Stimulated activated CD8-positive, alpha-beta memory T cell treated with anti-CD3 and anti-CD28 coated beads, Interleukin-2, amount 100 ng/mL, for 48 hours (primary cell): ENCODE data around the gene IL1R2.

Experiments
- DNase-seq, 2 donors: peaks; one replicate each; pipeline ENCODE4 v3.0.0-alpha.2; 2020; ENCODE audit warnings: low read depth in 2 of 2

The IL1R2 gene

DNA sequence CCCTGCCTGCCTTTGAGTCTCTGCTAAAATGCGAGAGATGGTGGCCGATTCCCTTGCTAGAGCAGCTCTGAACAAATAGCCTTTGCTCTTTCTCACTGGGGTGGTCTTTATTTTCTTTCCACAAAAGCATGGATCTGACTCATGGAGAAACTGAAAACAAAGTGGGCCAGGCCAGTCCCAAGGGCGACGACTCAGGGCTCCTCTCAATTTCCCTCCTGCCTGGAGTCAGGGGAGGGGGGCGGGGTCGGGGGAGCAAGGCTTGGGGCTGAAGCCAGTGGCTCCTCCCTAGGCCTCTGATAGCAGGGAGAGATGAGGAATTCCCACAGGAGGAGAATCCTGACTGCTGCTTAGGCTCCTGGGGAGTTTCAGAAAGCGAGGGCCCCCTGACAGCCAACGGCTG is 17.1 kb upstream of the IL1R2 start:
- no peak for DNase-seq

DNA sequence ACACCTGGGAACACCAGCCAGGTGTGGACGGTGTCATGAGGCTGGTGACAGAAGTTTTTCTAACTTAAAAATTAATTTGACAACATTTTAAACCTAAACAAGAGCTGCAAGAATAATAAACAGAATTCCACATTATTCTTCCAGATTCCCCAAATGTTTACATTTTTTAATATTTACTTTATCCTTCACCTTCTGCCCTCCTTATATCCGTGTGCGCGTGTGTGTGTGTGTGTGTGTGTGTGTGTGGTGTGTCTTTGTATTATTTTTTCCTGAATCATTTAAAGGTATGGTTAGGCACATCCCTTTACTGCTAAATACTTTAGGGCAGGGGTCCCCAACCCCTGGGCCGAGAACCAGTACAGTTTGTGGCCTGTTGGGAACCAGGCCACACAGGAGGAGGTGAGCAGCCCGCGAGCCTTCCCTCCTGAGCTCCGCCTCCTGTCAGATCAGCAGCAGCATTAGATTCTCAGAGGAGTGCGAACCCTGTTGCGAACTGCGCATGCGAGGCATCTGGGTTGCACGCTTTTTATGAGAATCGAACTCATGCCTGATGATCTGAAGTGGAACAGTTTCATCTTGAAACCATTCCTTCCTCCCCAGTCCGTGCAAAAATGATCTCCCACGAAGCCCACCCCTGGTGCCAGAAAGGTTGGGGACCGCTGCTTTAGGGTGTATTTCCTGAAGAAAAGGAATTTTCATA is 16.4 kb upstream of the IL1R2 start:
- DNase-seq: no peak

DNA sequence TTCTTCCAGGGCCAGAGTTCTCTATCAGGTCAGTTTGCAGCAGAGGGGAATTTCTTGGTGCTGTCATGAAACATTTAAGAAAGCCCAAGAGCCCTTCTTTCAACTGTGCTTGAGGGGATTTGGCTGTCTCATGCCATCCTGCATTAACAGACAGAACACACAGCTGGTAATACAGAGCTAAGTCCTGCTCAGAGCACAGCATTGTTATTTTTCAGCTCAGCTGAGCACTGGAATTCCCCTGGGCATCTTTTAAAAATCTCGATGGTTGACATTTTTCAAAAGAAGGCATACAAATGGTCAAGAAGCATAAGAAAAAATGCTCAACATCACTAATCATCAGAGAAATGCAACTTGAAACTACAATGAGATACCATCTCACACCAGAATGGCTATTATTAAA is 14.9 kb upstream of the IL1R2 start:
- DNase-seq: no peak

DNA sequence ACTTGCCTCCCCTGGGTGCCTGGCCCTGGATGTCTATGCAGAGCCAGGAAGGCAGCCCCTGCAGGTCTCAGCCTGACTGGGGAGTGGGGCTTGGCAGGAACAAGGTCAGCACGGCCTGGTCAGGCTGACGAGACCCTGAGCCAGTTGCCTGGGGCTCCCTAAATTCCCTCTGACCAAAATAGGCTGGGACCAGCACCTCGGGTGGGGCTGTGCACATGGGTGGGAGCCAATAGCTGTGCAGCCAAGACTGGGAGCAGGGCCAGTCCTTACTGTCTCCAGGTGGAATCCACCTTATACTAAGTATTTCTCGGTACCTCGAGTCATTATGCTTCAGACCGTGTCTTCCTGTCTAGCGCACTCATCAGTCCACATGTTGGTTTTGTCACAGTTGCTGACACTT is 11.4 kb upstream of the IL1R2 start:
- no peak for DNase-seq

DNA sequence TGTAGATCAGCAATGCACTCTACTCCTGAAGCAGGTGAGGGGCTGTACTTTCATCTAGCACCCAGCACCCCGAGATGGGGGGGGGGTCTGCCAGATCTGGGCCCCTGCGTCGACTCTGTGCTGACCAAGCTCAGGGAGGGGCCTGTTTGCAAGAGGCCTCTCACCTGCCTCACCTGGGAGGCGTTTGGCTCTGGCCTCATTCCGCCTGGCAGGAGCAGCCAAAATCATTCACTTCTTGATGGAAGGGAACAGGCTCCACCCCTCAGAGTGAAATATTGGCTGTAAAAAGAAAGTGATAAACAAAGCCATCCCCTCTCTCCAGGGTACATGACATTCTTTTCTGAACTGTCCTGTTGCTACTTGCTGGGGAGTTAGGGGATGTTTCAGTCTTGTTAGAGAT is 10.7 kb upstream of the IL1R2 start:
- DNase-seq: no peak

DNA sequence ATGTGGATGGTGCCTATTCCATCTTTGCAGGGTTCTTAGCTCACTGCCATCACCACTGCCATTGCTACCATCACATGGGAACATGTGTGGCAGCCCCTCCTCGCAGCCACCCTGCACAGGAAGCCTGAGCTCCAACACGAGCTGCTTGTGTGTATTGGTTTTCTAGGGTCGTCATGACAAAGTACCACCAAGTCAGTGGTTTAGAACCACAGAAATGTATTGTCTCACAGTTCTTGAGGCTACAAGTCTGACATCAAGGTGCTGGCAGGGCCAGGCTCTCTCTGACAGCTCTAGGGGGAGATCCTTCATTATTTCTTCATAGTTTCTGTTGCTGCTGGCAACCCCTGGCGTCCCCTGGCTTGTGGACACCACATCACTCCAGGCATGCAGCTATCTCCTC is 10.3 kb upstream of the IL1R2 start:
- no peak for DNase-seq

DNA sequence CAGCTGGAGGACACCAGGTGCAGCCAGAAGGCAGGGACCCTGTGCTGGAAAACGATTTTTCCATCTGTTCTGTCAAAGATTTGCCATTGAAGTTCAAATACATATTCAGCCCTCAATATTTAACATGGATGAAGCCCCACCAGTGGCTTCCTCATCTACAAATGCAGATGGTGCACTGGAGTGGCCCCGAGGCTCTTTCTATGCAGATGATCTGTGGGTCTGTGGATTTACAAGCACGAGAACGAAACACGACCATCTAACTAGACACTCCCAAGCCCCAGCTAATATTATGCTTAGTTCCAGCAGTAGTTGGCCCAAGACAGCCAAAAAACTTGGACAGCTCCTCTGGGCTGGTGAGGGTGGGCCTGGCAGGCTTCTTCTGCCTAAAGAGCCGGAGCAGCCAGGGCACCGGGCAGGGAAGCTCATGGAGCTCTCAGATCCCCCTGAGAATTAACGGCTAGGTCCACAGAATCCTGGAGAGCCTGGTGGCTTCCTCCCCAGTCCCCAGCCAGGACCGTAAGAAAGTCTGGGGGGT is 9.2 kb upstream of the IL1R2 start:
- no peak for DNase-seq

DNA sequence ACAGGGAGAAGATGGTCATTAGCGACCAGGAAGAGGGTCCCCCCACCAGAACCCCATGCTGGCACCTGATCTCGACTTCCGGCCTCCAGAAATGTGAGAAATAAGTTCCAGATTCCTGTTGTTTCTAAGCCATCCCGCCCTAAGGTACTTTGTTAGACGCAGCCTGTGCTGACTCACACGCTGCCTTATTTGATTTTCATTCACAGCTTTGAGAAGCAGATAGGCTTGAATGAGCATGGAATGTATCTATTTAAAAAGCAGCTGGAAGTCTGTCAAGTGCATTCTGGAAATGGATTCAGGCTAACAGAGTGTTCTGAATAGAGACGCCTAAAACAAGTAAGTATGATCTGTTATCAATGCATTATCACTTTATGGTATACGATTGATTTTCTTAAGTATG is 8.3 kb upstream of the IL1R2 start:
- DNase-seq: no peak

DNA sequence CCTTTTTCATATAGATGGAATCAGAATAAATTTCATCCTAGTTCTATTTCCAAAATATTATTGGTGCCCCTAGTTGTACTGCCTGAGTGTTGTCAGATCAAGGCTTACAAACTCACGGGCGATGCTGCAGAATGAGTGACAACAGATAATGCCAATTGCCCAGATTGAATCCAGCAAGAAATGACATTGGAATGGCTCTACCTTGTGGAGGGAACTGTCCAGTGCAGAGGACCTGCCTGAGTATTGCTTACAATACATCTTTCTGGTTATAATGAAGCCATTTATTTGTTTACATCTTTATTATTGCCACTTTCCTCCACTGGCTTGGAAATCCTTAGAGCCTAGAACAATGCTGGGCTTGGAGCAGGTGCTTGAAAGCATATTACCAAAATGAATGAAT is 7.8 kb upstream of the IL1R2 start:
- DNase-seq: no peak

DNA sequence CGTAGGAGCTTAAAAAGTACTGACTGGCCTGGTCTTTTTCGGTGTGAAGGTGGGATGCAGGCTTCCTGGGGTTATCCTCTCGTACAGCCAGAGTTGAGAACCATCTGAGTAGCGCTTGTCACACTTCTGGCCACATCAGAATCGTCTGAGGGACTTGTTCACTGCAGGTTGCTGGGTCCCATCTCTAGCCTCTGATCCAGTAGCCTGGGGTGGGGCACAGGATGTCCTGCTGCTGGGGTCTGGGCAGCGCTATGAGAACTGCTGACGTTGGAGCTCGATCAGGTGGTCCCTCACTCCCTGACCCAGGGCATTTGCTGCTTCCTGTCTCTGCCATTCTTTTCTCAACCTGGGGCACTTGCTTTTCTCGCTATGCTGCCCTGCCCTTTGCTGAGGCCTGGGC is 7.1 kb upstream of the IL1R2 start:
- no peak for DNase-seq

DNA sequence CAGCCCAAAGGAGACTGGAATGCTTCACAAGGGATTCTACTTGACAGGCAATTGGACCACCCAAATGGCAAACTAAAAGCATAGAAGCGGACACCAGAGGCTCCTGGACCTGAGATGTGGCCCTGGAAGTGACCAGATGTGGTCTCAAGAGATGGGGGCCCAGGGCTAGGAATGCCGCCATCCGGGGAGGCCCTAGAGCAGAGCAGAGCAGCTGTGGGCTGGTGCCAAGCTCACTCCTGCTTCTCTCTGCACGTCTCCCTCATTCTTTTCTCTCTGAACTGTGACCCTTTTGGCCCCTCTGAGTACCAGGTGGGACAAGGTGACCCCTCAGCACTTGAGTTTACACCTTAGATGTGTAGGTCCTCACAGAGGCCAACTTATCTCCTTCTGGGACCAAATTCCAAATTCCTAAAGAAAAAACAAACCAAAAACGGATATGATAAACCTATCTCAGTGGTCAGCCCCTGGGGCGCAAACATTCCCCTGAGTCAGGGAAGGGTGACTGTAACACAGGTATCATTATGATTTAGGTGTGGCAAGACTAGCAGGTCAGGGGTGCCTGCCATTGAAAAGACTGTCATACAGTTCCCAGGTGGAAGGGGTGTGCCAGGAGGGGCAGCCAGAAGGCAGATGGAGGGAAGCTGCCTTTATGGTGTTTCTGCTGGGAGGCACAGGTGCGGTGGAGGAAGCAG is 6.5 kb upstream of the IL1R2 start:
- no peak for DNase-seq

DNA sequence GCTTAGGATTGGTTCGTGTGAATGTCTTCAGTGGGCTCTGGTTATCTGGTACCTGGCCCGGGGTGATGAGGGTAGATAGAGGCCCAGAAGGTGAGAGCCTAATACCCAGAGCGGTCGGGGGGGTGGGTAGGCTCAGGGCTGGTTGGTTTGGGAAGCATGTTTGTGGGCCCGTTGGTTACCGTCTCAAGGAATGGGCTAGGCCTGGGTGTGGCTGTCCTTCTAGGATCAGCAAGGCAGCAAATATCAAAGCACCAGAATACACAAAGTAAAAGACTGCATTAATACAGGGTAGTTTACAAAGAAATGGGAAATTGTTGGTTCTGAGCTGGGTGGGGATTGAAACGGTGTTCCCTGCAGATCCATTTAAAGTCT is 6.0 kb upstream of the IL1R2 start:
- DNase-seq: no peak

DNA sequence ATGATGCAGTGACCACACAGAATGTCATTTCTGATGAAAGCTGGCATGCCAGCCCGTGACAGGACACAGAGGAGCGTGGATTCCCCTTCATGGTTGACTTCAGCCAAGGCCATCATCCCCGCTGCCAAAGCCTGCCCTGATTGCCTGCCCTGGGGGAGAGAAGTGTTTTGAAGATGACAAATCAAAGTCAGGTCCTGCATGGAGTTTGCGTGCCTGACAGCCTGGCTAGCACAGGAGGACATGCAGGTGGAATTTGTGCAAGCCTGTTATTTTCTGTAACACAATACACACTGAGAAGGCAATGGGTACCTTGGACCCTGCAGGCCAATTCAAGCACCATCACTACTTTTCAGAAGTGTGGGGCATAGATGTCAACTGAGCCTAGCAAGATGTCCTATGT is 5.4 kb upstream of the IL1R2 start:
- DNase-seq: no peak

DNA sequence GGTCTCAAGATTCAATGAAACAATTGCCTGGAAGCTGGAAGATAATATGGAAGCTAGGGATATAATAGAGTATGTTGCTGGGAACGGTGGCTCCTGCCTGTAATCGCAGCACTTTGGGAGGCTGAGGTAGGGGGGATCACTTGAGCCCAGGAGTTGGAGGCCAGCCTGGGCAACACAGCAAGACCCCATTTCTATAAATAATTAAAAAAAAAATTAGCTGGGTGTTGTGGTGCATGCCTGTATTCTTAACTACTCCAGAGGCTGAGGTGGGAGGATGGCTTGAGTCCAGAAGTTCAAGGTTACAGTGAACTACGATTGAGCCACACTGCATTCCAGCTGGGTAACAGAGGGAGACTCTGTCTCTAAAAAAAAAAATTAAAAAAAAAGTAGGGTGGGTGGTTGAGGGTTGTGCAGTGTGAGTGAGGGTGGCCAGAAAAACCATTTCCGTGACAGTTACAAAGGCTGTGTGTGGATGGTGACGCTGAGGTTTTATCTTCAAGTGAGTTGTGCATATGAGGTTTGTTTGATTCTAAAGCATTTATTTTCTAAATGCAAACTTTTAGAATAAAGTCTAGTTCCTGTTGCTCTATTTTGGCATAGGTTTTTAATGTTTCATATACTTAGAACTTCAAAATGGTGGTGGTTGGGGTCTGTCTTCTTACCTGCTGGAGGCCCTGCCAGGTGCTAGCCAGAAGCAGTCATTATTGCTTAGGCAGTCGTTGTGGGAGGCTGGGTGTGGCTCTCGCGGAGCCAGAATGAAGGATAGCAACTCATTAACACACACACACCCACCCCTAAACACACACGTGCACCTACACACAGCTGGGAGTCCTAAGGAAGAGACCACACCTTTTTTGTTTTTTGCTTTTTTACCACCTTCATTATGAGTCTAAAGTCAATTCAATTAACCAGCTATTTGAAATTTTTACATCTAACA is 4.7 kb upstream of the IL1R2 start:
- DNase-seq: no peak

DNA sequence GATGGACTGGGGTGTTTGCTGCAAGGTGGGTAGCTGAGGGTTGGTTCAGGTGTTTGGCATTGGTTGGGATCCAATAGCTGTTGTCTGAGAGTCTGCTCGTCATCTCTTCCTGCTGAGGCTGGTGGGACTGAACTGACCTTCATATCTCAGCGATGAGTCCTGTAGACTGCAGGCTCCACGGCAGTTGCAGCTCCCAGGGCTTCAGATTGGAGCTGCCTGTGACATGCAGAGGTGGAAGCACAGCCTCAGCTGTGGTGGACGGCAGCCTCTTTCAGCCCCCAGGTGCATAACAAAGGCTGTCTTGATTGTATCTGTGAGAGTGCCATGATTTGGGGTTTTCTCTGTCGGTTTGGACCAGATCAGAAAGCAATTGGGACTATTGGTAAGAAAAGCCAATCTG is 3.9 kb upstream of the IL1R2 start:
- DNase-seq: no peak

DNA sequence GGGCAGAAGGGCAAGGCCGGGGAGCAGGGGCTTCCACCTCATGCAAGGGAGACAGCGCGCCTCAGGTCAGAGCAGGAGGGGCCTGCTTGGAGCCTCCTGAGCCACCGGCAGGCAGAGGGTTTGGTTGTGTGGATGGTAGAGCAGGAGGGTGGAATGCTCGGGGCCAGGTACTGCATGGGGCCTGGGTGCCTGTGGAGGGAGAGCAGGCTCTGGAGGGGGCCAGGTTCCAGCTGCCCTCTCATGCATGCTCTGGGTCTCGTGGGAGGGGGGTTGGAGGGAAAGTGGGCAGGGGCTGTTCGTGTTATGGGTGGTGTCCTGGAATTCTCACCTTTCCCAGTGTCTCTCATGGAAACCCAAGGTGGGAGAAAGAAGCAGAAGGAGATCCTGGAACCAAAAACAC is 3.2 kb upstream of the IL1R2 start:
- no peak for DNase-seq

DNA sequence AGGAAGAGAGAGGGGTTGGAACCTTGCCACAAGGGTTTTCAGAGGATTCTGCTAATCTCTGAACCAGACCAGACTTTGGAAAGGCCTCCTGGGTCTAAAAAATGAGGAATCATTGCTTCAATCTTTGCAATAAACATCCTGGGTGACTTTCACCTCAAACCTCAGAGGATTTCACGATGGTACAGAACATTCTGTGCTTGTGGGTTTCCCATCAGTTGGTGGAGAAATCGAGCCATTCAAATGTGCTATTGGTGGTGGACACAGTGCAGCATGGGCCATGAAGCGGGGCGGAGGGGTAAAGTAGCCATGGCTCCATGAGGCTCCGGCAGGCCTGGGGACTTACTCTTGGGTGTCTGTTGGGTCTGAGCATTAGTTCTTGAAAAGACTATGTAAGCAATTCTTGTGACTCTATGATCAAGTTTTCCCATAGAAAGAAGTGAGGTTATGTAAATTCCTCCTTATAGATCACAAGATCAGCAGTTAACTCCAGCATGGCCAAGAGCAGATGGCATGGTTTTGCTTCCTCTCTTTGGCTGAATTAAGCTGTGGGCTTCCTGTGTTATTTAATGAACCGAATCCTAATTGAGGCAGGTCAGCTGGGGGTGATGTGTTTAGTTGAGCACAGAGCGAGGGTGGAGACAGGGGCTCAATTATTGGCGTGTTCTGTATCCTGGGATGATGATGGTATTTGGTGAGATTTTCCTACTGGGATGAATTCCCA is 1.9 kb upstream of the IL1R2 start:
- DNase-seq: no peak

DNA sequence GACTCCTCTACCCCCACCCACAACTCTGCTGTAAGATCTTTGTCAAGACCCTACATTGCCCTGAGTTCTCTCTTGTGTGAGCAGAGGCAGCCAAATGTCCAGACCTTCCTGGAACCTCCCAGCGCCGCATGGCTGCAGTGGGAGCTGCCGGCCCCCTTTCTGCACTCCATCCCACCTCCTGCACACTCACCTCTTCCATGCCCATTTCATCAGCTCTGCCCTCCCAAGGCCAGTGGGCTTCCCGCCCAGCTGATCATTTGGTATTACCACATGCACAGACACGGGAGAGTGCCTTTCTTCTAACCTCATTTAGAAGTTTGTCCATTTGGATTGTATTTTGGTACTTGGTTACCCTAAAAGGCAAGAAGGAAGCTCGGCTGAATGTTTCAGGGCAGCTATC is 2.0 kb downstream of the IL1R2 start:
- DNase-seq: no peak

DNA sequence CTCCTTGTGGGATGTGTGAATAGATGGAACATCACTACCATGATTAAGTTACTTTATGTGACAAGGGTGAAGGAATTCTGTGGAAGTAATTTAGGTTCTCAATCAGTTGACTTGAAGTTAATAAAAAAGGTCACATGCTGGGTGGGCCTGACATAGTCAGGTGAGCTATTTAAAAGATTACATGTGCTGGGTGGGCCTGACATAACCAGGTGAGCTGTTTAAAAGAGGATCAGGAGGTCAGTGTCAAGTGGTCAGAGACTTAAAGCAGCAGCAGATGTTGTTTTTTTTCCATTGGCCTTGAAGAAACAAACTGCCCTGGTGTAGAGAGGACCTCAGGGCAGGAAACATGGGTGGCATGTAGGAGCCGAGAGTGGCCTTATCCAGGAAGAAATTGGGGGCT is 3.3 kb downstream of the IL1R2 start:
- DNase-seq: no peak

DNA sequence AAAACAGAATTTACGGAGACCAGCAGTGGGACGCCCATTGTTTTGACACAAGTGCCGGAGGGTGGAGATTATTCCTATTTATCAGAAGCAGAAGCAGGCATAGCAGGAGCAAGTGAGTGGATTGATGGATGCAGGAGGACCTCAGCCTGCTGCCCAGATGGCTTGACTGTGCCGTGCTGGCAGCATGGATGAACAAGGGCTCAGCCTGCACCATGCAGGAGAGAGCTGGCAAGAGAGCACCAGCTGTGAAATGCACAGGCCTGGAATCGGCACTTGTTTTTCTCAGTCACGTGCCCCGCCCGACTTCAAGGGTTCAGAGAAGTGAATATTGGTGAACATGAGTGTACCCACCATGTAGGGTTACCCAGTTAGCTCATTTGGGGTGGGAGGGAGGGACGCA is 4.0 kb downstream of the IL1R2 start:
- no peak for DNase-seq

DNA sequence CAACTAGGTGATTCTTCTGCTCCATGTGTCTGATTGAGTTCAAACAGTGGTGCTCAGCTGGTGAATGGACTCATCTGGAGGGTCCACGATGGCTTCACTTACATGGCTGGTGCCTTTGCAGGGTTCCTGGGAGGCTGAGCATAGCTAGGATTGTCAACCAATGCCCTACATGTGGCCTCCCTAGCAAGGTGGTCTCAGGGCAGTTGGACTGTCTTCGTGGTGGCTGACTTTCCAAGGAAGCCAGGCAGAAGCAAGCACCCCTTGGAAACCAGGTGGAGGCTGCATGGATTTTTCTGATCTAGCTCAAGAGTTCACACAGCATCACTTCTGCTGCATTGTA is 6.8 kb downstream of the IL1R2 start:
- DNase-seq: no peak
